Stimulated activated CD4-positive, alpha-beta T cell treated with anti-CD3 and anti-CD28 coated beads, TNF-alpha, amount 100 ng/mL, for 1 hour (primary cell): ENCODE data around the gene FAM107B.

ENCODE experiments used
- DNase-seq, 3 donors: peaks; one replicate each; pipeline ENCODE4 v3.0.0-alpha.2; 2020; ENCODE audit warnings: low read depth in 3 of 3, low spot score in 1 of 3

FAM107B gene

GRCh38 chr10:14563359-14563940 lies 211.2 kb downstream of the FAM107B start:
- no peak for DNase-seq

- no peak for DNase-seq
These were observed 211.7 kb downstream of the FAM107B start for GRCh38 chr10:14563076-14563336.

DNA sequence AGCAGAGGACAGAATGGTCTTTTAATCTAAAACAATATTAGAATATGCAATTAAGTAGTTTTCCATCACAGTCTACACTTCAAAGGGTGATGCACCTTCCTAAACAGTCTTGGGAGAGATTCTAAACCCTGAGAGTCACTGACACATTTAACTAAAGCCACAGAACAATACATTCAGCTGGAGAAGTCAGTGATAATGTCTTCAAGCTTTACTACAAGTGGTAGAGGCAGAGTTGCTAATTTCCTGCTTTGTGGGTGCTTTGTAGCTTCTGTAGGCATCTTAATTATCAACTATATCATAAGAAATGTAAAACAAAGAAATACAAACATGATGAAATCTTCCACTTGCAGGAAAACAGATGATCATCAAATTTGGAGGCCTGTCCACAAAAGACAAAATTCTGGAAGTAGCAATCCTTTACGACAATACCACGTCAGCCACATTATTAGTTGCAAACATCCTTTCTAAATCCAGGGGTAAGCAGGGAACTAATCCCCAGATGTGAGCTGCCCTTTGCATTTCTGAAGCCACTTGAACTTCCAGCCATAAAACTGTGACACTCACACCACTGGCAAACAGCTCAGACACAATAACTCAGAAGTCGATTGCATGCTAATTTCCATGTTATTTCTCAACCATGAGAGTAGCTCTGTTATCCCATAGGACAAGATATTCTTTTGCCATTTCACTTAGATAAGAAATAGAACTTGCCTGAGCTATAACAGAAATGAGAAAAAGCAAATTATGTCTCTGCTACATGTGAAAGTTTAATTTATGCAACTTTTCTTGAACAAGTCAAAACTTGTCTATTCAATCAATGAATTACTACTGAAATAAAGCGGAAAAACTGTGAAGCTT lies 212.2 kb downstream of the FAM107B start:
- DNase-seq, result no peak

GRCh38 chr10:14560791-14561765 lies 213.6 kb downstream of the FAM107B start:
- no peak for DNase-seq

DNA sequence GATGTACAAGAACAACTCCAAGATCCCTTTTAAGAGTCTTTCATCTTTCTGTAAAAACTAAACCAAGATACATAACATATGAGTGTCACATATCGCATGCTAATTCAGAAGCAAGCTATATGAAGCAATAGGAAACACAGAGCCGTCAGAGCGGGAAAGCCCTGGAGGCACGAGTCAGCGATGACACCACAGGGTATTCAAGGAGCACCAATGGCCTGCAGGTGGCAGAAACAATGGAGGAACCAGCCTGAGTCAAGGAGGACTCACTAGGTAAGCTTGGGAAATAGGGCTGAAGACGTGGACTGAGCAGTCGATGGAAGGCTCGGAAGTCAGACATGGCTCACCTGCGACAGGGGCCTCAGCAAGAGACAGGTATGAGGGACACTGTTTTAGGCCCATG lies 214.4 kb downstream of the FAM107B start:
- DNase-seq, result peak in 1 of 3 donors; percentile 52

GRCh38 chr10:14558025-14558424 lies 216.7 kb downstream of the FAM107B start:
- no peak for DNase-seq

DNA sequence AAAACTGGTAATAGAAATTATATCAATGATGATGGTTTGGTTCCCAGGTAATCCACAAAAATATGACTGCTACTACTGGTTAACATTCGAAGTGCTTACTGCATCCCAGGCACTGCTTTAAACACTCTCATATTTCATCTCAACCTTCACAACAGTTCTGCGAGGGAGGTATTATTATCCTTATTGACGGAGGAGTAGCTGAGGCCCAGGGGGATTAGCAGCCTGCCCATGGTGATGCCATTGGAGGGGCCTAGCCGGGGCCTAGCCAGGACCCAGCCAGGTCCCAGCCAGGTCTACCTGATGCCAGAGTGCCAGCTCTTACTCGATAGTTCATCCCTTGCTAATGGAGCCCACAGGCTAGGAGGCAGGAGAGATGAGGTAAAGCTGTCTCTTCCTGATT lies 217.1 kb downstream of the FAM107B start:
- no peak for DNase-seq

- no peak for DNase-seq
These were observed 218.3 kb downstream of the FAM107B start for GRCh38 chr10:14556285-14556956.

- no peak for DNase-seq
These were observed 218.9 kb downstream of the FAM107B start for GRCh38 chr10:14555807-14556206.

DNA sequence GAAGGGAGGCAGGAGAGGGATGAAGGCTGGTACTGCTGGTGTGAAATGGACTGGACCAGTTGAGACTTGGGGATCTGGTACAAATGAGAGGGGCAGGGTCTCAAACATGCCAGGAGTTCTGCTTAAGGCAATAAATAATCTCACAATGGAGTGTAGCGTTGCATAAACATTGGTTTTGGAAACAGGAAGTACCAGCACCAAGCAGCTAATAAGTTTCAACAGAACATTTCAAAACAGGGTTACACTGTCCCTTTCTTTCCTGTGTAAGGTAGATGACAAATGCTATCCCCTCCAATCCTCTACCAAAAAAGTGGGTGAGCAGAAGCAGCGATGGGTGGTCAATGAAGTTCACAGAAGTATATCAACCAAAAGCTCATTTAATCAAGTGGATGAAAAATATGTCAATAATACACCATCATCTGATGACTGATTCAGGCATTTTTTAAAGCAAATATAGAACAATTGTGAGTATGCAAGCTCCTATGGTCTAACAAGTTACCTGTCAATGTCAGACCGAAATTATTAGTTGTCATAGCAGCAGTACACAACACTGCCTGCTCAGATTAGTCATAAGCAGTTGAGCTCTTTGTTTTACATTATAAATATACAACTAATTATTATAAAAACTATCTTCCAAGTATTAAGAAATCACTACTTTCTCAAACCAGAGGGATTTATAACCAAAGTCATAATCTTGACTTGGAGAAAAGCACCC lies 220.0 kb downstream of the FAM107B start:
- no peak for DNase-seq

GRCh38 chr10:14554091-14554490 lies 220.6 kb downstream of the FAM107B start:
- DNase-seq, result no peak

GRCh38 chr10:14553448-14553847 lies 221.2 kb downstream of the FAM107B start:
- no peak for DNase-seq

- no peak for DNase-seq
These were observed 222.7 kb downstream of the FAM107B start for GRCh38 chr10:14552015-14552414.

GRCh38 chr10:14550471-14550981 lies 224.2 kb downstream of the FAM107B start:
- DNase-seq, result no peak

DNA sequence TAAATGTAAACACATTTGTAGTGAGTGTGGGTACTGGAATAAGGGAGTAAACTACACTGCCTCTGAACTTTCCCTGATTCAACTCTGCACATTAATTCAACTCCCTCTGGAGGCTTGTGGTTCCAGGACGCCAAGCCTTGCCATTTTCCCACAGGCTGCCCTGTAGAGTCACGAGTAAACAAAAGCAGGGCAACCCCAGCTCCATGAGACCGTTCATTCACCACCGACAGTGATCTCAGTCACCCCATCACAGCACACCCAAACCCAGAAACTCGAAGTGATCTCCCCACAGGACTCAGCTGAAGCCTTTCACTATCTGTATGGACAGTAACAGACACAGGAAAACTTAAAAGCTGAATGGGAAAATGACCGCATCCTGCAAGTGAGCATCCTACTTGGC lies 225.2 kb downstream of the FAM107B start:
- no peak for DNase-seq

- no peak for DNase-seq
These were observed 225.7 kb downstream of the FAM107B start for GRCh38 chr10:14548970-14549369.

DNA sequence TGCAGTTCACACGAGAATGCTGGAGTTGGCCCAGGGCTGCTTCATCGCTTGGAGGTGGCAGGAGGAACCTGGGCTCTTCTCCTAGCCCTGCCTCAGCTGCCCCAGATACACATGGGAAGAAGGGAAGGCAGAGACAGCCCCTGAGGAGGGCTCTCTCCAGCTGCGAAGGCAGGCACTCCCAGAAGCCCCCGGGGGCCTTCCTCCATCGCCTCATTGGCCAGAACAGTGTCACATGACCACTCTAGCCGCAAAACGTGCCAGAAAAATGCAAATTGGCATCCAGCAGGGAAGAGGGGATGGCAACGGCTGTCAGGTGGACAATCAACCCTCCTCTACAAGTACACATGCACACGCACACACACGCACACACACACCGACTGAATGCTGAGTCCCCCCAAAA lies 226.2 kb downstream of the FAM107B start:
- no peak for DNase-seq

DNA sequence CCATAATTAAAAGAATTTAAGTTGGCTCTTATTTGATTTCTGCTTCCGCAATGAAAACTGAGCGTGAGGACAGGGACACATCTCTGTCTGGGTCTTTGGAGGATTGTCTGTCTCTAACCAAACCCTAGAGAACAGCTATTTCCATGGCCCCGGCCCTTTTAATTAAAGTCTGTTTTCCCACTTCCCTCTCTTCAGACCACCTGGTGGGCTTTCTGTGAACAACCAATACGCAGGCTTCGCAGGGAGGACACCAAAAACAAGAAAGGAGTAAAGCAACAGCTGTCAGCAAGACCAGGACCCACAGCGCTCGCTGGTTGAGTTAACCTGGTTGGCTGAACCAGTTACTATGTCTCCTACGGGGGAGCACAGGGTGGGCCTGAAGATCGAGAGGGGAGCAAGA lies 226.9 kb downstream of the FAM107B start:
- no peak for DNase-seq

GRCh38 chr10:14545827-14546226 lies 228.9 kb downstream of the FAM107B start:
- DNase-seq, result no peak

GRCh38 chr10:14543904-14544210 lies 230.8 kb downstream of the FAM107B start:
- DNase-seq, result no peak
